WTC11 (cell line): ENCODE results near the gene B4GALNT1.

Experiments used
- CREB1 ChIP-seq: sonication (generic); formaldehyde crosslinking; IDR thresholded peaks from 2 replicates; pipeline ENCODE4 v1.8.0; 2023; ENCODE audit warnings: mild to moderate bottlenecking, missing genetic modification reagents
- CTCF ChIP-seq: fragments of 200-600 bp; IDR thresholded peaks from 2 replicates; pipeline ENCODE4 v1.8.0; 2022; ENCODE audit warnings: antibody characterized with exemption
- JUN ChIP-seq: sonication (generic); formaldehyde crosslinking; IDR thresholded peaks from 2 replicates; pipeline ENCODE4 v1.8.0; 2023; ENCODE audit warnings: mild to moderate bottlenecking, missing genetic modification reagents
- MAX ChIP-seq: sonication (generic); formaldehyde crosslinking; IDR thresholded peaks from 2 replicates; pipeline ENCODE4 v1.8.0; 2022; ENCODE audit warnings: mild to moderate bottlenecking, missing genetic modification reagents
- NFE2L1 ChIP-seq: sonication (generic); formaldehyde crosslinking; IDR thresholded peaks from 2 replicates; pipeline ENCODE4 v1.8.1; 2023; ENCODE audit warnings: missing genetic modification reagents
- NR2C2 ChIP-seq: sonication (generic); formaldehyde crosslinking; IDR thresholded peaks from 2 replicates; pipeline ENCODE4 v1.8.0; 2022; ENCODE audit warnings: mild to moderate bottlenecking, missing genetic modification reagents
- PRDM15 ChIP-seq: sonication (generic); formaldehyde crosslinking; IDR thresholded peaks from 2 replicates; pipeline ENCODE4 v1.8.0; 2022; ENCODE audit warnings: missing genetic modification reagents
- SP1 ChIP-seq: sonication (generic); formaldehyde crosslinking; conservative IDR thresholded peaks from 2 replicates; pipeline ENCODE4 v1.8.1; 2022; ENCODE audit warnings: missing genetic modification reagents
- TEAD4 ChIP-seq: sonication (generic); formaldehyde crosslinking; IDR thresholded peaks from 2 replicates; pipeline ENCODE4 v1.8.0; 2022; ENCODE audit warnings: mild to moderate bottlenecking, missing genetic modification reagents
- TP53 ChIP-seq: sonication (generic); formaldehyde crosslinking; IDR thresholded peaks from 2 replicates; pipeline ENCODE4 v1.8.1; 2023; ENCODE audit warnings: mild to moderate bottlenecking, missing genetic modification reagents
- TF ChIP-seq, protein P1 (sequence below): sonication (generic); formaldehyde crosslinking; conservative IDR thresholded peaks from 2 replicates; pipeline ENCODE4 v1.8.1; 2022; ENCODE audit warnings: mild to moderate bottlenecking, missing genetic modification reagents
- TF ChIP-seq, protein P2 (sequence below): sonication (generic); formaldehyde crosslinking; IDR thresholded peaks from 2 replicates; pipeline ENCODE4 v1.8.1; 2023; ENCODE audit warnings: mild to moderate bottlenecking, missing genetic modification reagents, moderate library complexity

- TF ChIP-seq CTCF (no peak), MAX (CRISPR knock-in tag) (no peak), CREB1 (CRISPR knock-in tag) (no peak), PRDM15 (no peak), SP1 (CRISPR knock-in tag) (no peak), TP53 (no peak), TEAD4 (CRISPR knock-in tag) (no peak), JUN (CRISPR knock-in tag) (no peak), NR2C2 (CRISPR knock-in tag) (no peak), NFE2L1 (CRISPR knock-in tag) (no peak)
- TF ChIP-seq, protein P1, sequence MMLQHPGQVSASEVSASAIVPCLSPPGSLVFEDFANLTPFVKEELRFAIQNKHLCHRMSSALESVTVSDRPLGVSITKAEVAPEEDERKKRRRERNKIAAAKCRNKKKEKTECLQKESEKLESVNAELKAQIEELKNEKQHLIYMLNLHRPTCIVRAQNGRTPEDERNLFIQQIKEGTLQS (CRISPR knock-in tag), result no peak
- TF ChIP-seq, protein P2, sequence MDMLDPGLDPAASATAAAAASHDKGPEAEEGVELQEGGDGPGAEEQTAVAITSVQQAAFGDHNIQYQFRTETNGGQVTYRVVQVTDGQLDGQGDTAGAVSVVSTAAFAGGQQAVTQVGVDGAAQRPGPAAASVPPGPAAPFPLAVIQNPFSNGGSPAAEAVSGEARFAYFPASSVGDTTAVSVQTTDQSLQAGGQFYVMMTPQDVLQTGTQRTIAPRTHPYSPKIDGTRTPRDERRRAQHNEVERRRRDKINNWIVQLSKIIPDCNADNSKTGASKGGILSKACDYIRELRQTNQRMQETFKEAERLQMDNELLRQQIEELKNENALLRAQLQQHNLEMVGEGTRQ (CRISPR knock-in tag), result no peak
These were observed 20.1 kb downstream of the B4GALNT1 start for GRCh38 chr12:57612711-57613426.
